Mucosa of descending colon (tissue), 3 donors: ENCODE measurements around the gene IKZF5. TPM values are rescaled to one million over a fixed set of nuclear protein-coding genes. Genes with fewer than 3 reads are reported as not detected.

Experiments
- ATAC-seq: fragments of 200-7000 bp; cut with Tn5 transposase; one replicate; pipeline ENCODE4 v1.9.1; 2020; ENCODE audit warnings: mild to moderate bottlenecking, moderate library complexity
- DNase-seq, 3 donors: peaks; one replicate each; pipeline ENCODE4 v3.0.0-alpha.2; 2020
- H3K36me3 ChIP-seq: fragments of 200-600 bp; one replicate; pipeline ENCODE4 v1.8.0; 2021; ENCODE audit warnings: low read depth, mild to moderate bottlenecking
- H3K4me1 ChIP-seq: fragments of 200-600 bp; one replicate; pipeline ENCODE4 v1.8.0; 2021; ENCODE audit warnings: low read depth, mild to moderate bottlenecking
- H3K4me3 ChIP-seq: fragments of 200-600 bp; one replicate; pipeline ENCODE4 v1.8.0; 2021; ENCODE audit warnings: mild to moderate bottlenecking
- H3K9me3 ChIP-seq: fragments of 200-600 bp; one replicate; pipeline ENCODE4 v1.8.0; 2021; ENCODE audit warnings: mild to moderate bottlenecking
- intact Hi-C, 2 donors: fragments of 100-400 bp; cut with DNase I in 1 of 2; cut with micrococcal nuclease in 1 of 2; formaldehyde crosslinking; loops; one replicate each; pipeline versions ENCODE4 v1.11.0 to v1.11.1; 2022; cut with DNase I, micrococcal nuclease
- total RNA-seq, 3 donors: library from RNA; stranded (reverse); fragmentation: NEBNext Ultra II Directional in 2 of 3; extraction: Animal tissue kit (Norgen Biotek cat#: 25700) in 2 of 3; gene quantifications; one replicate each; pipeline versions ENCODE4 v1.2.1 to v1.2.4, GENCODE V29; 2021 to 2023
- TF ChIP-seq, protein P1 (sequence below): fragments of 200-600 bp; IDR thresholded peaks from one replicate; pipeline ENCODE4 v1.8.0; 2022; ENCODE audit warnings: antibody characterized with exemption, mild to moderate bottlenecking
- donor health status: DM: no; HTN: no; CAD: no; lungs with moderate emphysema.
- donor health status: DM: no; HTN: no; CAD: no.
- donor health status: DM: no; HTN: yes; CAD: no.

The IKZF5 gene
- total RNA-seq, 3 donors from 2014 or later: 10.8 to 15.3 (median 13.4) TPM

DNA sequence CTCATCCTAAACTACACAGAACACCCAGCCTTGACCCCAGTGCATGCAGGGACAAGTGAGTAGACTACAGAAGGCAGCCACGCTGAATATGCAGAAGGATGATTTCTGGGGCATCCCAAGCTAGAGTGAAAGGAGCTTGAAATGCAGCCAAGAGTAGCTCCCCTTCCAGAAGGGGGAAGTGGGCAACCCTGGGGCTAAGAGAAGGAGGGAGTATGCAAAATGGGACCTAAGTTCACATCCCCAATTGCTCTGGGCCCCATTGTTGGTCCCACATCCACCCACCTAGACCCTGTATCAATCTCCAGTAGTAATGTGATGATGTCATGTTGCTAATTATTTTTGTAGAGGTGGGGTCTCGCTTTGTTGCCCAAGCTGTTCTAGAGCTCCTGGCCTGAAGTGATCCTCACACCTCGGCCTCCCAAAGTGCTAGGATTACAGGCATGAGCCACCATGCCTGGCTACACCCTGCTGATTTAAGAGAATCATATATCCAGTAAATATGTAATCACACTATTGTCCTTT, 34.0 kb downstream of the IKZF5 start:
- H3K4me1 ChIP-seq: peaks cover 2% of the 10 kb centered on the region
- no peaks in the 10 kb centered on the region for H3K9me3 ChIP-seq
- ATAC-seq (no peak), DNase-seq (no peak)
- intact Hi-C loops: no loop called here
- no peaks in the 10 kb centered on the region for H3K36me3 ChIP-seq
- TF ChIP-seq, protein P1, sequence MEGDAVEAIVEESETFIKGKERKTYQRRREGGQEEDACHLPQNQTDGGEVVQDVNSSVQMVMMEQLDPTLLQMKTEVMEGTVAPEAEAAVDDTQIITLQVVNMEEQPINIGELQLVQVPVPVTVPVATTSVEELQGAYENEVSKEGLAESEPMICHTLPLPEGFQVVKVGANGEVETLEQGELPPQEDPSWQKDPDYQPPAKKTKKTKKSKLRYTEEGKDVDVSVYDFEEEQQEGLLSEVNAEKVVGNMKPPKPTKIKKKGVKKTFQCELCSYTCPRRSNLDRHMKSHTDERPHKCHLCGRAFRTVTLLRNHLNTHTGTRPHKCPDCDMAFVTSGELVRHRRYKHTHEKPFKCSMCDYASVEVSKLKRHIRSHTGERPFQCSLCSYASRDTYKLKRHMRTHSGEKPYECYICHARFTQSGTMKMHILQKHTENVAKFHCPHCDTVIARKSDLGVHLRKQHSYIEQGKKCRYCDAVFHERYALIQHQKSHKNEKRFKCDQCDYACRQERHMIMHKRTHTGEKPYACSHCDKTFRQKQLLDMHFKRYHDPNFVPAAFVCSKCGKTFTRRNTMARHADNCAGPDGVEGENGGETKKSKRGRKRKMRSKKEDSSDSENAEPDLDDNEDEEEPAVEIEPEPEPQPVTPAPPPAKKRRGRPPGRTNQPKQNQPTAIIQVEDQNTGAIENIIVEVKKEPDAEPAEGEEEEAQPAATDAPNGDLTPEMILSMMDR: no peak
- H3K4me3 ChIP-seq: no peak overlapping the region

DNA sequence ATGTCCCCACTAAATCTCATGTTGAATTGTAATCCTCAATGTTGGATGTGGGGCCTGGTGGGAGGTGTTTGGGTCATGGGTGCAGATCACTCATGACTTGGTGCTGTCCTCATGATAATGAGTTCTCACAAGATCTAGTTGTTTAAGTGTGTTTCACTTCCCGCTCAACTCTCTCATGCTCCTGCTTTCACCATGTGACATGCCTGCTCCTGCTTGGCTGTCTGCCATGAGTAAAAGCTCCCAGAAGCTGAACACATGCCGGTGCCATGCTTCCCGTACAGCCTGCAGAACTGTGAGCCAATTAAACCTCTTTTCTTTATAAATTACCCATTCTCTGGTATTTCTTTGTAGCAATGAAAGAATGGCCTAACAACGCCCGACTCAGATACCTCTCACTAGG, 34.6 kb downstream of the IKZF5 start:
- H3K4me3 ChIP-seq: no peak overlapping the region
- TF ChIP-seq, protein P1: no peak
- DNase-seq: no peak
- ATAC-seq: no peak
- H3K9me3 ChIP-seq: no peaks in the 10 kb centered on the region
- intact Hi-C loops: no loop called here
- no peaks in the 10 kb centered on the region for H3K36me3 ChIP-seq
- H3K4me1 ChIP-seq: no peaks in the 10 kb centered on the region

DNA sequence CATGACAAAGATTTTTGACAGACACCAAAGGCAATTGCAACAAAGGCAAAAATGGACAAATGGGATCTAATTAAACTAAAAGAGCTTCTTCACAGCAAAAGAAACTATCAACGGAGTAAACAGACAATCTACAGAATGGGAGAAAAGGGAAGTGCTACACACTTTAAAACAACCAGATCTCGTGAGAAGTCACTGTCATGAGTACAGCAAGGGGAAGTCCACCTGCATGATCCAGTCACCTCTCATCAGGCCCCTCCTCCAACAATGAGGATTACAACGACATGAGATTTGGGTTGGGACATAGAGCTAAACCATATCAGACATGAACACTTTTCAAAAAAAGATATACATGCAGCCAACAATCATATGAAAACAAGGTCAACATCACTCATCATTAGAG, 39.9 kb downstream of the IKZF5 start:
- Histone ChIP-seq H3K36me3 (no peaks in the 10 kb centered on the region), H3K4me3 (no peak overlapping the region), H3K9me3 (peaks cover 19% of the 10 kb centered on the region), H3K4me1 (no peaks in the 10 kb centered on the region)
- intact Hi-C loops: no loop called here
- DNase-seq (no peak), ATAC-seq (no peak)
- TF ChIP-seq, protein P1: no peak

DNA sequence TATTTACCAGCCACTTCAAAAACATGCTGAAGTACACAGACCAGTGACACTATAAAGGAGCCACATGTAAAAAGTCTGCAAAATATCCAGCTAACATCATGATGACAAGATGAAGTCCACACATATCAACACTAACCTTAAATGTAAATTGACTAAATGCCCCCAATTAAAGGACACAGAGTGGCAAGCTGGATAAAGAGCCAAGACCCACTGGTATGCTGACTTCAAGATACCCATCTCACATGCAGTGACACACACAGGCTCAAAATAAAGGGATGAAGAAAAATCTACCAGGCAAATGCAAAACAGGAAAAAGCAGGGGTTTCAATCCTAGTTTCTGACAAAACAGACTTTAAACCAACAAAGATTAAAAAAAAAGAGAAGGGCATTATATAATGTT, 41.7 kb downstream of the IKZF5 start:
- no peaks in the 10 kb centered on the region for H3K36me3 ChIP-seq
- ATAC-seq (no peak), DNase-seq (no peak)
- H3K4me1 ChIP-seq: no peaks in the 10 kb centered on the region
- intact Hi-C loops: no loop called here
- TF ChIP-seq, protein P1: no peak
- H3K4me3 ChIP-seq: no peak overlapping the region
- H3K9me3 ChIP-seq: peaks cover 19% of the 10 kb centered on the region

DNA sequence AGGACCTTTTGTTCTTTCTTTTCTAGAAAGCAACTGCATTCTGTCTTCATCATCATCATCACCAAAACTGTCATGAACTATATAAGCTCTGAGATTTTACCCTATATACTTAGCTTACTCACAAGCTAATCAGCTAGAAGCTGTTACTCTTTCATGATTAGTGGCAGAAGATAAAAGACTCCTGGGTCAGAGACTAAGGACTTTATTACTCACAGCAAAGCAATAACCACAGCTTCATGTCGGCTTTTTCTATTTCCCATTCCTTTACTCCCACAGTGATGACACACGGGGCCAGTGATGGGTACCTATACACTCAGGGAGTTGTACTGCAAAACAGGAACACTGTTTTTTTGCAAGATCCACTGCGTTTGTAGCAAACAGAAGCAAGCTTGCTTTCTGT, 46.2 kb downstream of the IKZF5 start:
- H3K9me3 ChIP-seq: peaks cover 12% of the 10 kb centered on the region
- no peak for ATAC-seq
- intact Hi-C loops: no loop called here
- no peak overlapping the region for H3K4me3 ChIP-seq
- no peaks in the 10 kb centered on the region for H3K4me1 ChIP-seq
- TF ChIP-seq, protein P1: no peak
- H3K36me3 ChIP-seq: no peaks in the 10 kb centered on the region
- no peak for DNase-seq

DNA sequence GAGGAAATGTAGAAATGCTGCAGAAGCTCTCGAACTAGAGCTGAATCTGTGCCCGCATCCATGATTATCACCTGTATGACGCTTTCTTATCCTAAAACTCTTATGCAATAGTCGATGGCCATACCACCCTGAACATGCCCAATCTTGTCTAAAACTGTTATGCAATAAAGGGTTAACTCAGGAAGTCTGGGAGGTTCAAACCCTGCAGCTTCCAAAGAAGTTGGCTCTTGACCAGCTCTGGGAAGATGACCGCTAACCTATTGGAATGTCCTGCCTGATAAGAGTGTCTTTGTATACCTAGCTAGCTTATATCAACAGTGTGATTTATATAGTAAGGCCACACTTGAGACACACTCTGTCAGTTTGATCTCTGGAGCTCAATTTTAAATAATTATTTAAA, 51.1 kb downstream of the IKZF5 start:
- ATAC-seq (no peak), DNase-seq (no peak)
- intact Hi-C loops: no loop called here
- Histone ChIP-seq H3K9me3 (no peaks in the 10 kb centered on the region), H3K4me3 (no peak overlapping the region), H3K36me3 (no peaks in the 10 kb centered on the region), H3K4me1 (peaks cover 12% of the 10 kb centered on the region)
- TF ChIP-seq, protein P1: no peak
